GM12872 (cell line): ENCODE measurements around the gene SRGAP1.

Experiments
- TF ChIP-seq, protein P1 (sequence below): IDR thresholded peaks from 3 replicates; pipeline ENCODE4 v1.5.1; 2011; ENCODE audit warnings: low read depth, mild to moderate bottlenecking, low read length, moderate library complexity; ENCODE audit not compliant: insufficient read depth

SRGAP1 gene

DNA sequence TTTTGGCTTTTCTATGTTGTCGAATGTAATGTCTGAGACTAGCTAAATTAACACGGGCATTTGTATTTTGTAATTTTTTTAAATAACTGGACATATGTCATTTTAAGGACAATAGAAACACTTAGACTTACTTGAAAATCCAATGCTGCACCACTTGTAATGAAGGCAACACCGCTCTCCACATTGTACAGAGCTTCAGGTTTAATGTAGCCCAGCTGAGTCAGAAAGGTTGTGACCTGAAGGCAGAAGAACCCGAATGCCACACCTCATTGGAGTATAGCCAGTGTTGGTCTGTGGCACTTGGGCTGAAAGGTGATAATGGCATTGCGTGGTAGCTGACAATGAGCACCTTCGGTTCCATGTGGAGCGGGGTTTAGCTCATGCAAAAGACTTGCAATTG, 298.3 kb downstream of the SRGAP1 start:
- TF ChIP-seq, protein P1, sequence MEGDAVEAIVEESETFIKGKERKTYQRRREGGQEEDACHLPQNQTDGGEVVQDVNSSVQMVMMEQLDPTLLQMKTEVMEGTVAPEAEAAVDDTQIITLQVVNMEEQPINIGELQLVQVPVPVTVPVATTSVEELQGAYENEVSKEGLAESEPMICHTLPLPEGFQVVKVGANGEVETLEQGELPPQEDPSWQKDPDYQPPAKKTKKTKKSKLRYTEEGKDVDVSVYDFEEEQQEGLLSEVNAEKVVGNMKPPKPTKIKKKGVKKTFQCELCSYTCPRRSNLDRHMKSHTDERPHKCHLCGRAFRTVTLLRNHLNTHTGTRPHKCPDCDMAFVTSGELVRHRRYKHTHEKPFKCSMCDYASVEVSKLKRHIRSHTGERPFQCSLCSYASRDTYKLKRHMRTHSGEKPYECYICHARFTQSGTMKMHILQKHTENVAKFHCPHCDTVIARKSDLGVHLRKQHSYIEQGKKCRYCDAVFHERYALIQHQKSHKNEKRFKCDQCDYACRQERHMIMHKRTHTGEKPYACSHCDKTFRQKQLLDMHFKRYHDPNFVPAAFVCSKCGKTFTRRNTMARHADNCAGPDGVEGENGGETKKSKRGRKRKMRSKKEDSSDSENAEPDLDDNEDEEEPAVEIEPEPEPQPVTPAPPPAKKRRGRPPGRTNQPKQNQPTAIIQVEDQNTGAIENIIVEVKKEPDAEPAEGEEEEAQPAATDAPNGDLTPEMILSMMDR: no peak

DNA sequence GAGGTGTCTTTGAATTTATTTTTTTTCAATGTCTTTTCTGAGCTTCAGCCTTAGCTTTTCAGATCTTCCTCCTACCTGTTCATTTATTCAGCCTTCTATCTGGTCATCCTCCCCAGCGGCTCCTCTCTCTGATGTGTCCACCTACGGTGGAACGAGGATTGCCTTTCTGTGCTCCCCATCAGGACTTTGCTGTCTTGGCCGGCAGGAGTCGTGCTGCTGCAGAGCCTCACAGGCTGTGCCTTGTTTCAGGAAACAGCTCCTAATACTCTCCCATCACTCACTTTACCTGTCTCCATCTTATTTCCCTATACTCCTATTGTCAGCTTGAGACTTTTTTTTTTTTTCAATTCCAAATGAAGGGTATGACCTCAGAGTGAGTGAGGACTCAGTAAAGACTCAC, 300.7 kb downstream of the SRGAP1 start:
- TF ChIP-seq, protein P1: no peak

DNA sequence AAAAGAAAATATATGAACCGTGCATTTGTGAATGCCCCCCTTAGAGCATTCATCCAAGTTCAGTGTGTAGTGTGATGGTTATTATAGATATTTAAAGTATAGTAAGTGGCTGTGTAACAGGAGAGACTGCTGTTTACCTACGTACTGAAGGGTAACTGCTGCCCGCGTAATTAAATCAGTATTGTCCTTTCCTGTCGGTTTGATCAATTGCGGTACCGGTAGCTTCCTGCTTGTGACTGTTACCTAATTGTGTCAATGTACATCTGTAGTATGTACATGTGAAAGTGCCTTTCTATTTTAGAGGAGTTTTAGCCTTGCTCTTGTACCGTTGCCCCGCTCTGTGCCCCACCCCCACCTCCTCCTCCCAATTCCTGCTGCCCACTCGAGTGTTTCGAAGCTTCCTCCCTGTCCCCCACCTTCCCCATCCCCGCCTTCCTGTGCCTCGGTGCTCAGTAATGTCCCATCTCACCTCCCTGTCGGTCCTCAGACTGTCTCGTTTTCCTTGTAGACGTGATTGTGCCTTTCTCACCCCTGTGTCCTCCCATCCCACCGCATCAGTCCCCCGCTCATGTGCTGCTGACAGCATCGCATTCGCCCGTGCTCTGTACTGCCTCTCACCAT, 302.6 kb downstream of the SRGAP1 start:
- TF ChIP-seq, protein P1: no peak

DNA sequence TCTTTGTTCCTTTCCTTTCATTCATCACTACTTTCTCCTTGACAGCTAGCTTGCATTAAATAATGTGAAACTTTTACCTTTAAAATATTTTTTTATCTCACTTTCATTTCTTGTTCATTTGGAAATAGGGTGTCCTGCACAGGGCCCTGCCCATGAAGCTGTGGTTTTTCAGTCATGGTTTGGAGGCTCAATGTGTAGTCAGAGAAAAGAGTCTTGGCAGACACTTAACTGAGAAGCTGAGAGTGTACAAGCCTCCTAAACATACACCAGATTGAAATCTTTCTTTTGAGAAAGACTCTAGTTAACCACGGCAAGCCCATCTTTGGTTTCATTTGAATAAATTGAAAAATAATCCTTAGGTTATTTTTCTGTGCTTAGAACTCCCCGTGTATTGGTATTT, 303.4 kb downstream of the SRGAP1 start:
- TF ChIP-seq, protein P1: no peak

DNA sequence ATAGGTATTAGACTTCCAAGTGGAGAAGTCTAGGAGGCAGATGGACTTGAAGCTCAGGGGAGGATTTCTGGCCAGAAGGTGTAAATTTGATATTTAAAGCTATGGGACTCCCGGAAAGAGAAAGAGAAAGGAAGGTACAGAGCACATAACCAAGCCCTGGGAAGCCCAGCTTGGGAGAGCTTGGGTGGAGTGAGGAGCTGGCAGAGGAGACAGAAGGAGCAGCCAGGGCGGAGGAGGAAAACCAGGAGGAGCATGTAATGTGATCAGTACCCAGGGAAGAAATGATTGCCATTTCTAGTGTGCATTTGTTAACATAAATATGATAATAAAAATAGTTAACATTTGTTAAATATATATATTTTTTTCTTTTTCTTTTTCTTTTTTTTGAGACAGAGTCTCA, 310.2 kb downstream of the SRGAP1 start:
- TF ChIP-seq, protein P1: no peak

DNA sequence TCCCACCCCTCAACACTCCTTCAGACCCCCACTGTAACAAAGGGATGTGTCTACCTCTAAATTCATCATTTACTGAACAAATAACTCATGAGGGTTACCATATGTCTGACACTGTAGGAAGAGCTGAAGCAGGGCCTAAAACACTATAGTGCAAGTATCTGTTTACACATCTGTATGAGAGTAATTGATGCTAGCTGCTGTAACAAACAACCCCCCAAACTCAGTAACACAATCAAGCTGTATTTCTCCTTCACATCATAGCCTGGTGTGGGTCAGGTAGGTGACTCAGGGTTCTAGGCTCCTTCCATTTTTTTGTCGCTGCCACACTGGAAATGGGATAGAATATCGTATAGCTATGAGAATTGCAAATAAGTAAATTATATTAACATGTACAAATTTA, 312.6 kb downstream of the SRGAP1 start:
- TF ChIP-seq, protein P1: no peak

DNA sequence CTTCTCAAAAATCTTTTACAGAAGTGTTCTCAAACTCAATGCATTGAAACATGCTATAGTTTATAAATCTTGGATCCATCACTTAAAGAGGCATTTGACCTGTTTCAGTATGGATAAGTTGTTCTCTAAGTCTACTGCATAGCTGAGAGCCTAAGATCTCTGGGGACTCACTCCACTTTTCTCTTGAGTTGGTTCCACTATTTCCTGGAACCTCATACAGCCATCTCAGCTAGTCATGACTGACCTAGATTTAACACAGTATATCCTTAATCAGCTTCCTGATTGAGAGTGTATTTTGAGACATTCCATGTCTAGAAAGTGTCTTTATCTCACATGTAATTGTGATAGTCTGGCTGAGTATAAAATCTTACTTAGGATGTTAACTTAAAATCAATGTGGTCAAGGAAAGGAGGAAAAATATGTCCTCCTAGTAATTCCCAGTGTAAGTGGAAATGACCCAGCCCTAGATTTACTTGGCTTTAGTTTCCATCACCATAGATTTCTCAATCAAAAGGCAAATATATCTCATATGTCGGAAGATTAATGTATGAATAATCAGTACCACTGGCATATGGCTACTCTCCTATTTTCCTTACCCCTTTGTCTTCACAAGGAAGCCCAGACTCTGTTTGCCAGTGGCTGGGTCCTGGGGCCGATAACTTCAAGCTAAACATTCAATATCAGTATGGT, 315.7 kb downstream of the SRGAP1 start:
- TF ChIP-seq, protein P1: no peak
